ENCODE results near the gene THADA.
"Not testable (repeated sequence)": the region's sequence is repeated elsewhere in the genome, so short reads cannot be mapped to it uniquely, and the experiment has no call there.

THADA gene

GRCh38 chr2:43294973-43295603 is 300.8 kb downstream of the THADA start:
- no peak for DNase-seq

GRCh38 chr2:43293744-43294695 is 301.8 kb downstream of the THADA start:
- no peak for DNase-seq

DNA sequence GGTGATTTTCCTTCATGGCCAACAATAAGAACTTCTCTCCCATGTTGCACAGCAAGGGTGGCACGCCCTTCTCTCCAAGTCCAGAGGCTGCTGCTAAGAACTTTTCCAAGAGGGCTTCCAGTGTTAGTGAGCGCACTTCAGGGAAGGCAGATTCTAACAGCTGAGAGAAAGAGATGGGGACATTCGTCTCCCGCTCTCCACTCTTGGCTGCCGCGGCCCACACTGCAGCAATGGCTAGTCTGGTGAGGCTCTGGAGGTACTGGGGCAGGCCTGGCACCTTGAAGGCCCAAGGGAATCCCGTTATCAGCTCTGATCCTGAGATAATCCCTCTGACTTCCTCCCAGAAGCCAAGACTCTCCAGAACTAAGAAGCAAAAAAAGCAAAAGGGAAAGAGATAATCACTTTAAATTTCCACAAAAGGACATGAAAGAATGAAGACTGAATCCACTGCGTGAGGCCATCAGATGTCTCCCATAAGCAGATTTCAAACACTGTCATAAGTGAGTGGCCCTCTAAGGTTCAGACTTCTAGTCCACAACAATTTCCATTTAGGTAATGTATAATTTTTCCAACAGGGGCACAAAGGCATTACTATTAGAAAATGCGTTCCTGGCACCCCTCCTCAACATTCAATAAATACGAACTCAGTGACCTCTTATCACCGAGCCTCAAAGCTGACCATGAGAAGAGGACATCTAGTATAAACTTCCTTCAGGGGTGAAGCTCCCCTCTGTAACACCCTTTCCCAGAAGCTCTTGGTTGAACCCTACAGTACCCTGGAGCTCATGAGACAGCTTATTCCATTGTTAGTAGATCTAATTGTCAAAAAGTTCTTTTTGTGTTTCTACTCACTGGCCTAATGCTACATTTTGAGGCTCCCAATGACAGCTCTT is 302.7 kb downstream of the THADA start:
- DNase-seq = no peak

DNA sequence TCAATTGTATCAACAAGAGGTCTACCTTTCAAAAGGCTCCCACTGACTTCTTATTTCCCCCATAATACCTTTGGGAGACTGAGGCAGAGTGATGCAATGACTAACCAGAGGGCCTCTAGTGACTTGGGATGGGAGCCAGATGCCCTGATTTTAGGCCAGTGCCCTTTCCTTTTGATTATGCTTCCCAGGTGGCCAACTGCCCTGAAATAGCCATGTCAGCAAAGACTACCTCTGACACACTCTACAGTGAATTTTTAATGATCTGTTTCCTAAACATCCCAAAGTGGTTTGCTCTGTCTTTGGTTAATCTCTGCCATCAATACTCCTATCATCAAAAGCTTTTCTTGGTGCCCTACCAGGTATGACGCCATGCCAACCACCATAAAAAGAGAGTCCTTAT is 303.5 kb downstream of the THADA start:
- no peak for DNase-seq

GRCh38 chr2:43289331-43289730 is 306.5 kb downstream of the THADA start:
- no peak for DNase-seq

DNA sequence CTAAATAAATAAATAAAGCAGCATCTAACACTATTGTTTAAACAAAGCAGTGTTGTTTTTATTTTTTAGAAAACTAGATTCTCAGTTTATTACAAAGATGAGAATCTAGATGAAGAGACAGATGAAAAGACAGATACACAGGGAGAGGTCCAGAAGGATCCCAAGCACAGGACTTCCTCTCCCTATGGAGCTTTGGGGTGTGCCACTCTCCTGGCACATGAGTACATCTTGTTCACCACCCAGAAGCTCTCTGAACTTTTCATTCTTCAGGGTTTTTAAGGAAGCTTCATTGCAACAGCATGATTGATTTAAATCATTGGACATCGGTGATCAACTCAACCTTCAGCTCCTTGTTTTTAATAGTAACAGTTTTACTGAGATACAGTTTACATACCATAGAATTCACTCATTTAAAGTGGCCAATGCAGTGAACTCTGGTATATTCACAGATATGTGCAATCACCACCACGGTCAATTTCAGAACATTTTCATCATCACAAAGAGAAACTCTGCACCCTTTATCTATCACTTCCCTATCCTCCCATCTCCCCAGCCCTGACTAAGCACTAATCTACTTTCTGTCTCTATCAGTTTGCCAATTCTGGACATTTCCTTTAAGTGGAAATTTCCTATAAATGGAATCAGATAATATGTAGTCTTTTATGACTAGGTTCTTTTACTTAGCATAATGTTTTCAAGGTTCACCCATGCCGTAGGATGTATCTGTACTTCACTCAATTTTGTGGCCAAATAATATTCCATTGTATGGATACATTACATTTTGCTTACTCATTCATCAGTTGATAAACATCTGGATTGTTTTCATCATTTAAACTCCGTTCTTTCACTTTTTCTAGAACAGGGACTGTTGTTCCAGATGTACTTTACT is 307.2 kb downstream of the THADA start:
- no peak for DNase-seq

DNA sequence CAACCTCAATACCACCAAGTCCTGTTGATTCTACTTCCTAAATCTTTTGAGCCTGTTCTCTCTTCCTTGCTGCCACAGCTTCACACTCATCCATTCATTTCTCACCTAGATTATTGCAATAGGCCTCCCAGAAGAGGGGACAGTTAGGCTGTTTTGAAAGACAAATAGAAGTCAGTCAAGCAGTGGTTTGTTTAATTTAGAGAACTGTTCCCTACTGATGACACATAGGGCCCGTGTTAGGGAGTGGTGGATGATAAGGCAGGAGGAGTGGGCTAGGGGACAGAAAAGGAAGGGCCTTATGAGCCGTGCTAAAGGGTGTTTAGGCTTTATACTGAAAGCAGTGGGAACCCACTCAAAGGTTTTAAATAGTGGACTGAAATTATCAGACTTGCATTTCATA is 309.9 kb downstream of the THADA start:
- DNase-seq = no peak

DNA sequence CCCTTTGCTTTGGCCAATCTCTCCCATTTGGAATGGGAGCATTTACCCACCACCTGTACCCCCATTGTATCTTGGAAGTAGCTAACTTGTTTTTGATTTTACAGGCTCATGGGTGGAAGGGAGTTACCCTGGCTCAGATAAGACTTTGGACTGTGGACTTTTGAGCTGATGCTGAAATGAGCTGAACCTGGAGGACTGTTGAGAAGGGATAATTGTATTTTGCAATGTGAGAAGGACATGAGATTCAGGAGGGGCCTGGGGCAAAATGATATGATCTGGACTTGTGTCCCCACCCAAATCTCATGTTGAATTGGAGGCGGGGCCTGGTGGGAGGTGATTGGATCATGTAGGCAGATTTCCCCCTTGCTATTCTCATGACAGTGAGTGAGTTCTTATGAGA is 310.9 kb downstream of the THADA start:
- DNase-seq = no peak

GRCh38 chr2:43284347-43284746 is 311.5 kb downstream of the THADA start:
- DNase-seq = not testable (repeated sequence)

DNA sequence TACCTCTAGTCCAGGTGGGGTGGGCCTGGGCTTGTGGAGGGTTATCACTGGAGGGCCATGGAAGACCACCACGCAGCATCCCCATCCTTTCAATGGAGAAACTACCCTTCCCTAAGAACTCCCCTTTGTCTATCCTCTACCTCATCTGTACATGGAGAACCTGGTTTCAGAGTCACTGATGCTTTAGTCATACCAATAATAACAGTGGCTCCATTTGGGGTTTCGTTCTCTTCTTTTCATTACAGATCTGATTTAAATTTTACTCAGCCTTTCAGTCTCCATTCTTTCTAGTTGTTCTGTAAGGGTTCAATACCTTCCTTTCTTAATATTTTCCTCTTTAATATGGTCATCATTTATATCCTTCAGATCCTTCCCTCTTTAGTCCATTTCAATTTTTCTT is 314.8 kb downstream of the THADA start:
- DNase-seq = no peak

GRCh38 chr2:43279317-43279840 is 316.5 kb downstream of the THADA start:
- DNase-seq = no peak

- DNase-seq = no peak
Observed at GRCh38 chr2:43278564-43279220, 317.1 kb downstream of the THADA start.

GRCh38 chr2:43276962-43277391 is 318.9 kb downstream of the THADA start:
- no peak for DNase-seq

GRCh38 chr2:43276266-43276941 is 319.4 kb downstream of the THADA start:
- no peak for DNase-seq

DNA sequence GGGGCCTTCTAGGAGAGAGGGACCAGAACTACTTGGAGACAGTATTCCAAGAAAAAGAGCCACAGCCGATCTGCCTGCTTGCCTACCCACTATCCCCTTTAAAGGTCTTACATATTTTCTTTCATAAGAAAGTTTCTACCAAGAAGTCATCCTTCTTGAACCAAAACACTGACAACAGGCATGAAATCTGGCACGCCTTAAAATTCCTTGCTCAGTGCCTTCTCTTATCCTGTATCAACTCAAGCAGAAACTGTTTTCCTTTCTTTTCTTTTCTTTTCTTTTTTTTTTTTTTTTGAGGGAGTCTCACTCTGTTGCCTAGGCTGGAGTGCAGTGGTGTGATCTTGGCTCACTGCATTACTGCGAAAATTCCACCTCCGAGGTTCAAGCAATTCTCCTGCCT is 321.1 kb downstream of the THADA start:
- DNase-seq = no peak

GRCh38 chr2:43274055-43274454 is 321.8 kb downstream of the THADA start:
- DNase-seq = no peak

GRCh38 chr2:43273529-43273928 is 322.3 kb downstream of the THADA start:
- DNase-seq = no peak

- DNase-seq = no peak
Observed at GRCh38 chr2:43270930-43271615, 324.8 kb downstream of the THADA start.

GRCh38 chr2:43270461-43270860 is 325.4 kb downstream of the THADA start:
- no peak for DNase-seq

GRCh38 chr2:43269706-43270105 is 326.1 kb downstream of the THADA start:
- no peak for DNase-seq
